HCT116 (cell line): ENCODE data around the gene SPATA20. TPM values are rescaled to one million over a fixed set of nuclear protein-coding genes. Genes with fewer than 3 reads are reported as not detected.

Experiments
- ATAC-seq: fragments of 200-7000 bp; cut with Tn5 transposase; 2 replicates; pipeline ENCODE4 v1.9.1; 2020; ENCODE audit warnings: mild to moderate bottlenecking, moderate library complexity
- BruUV-seq: library from RNA; stranded (reverse); fragments of 400-500 nt; replicated peaks from 2 replicates; lab custom pipeline; 2021; lab: Mats Ljungman, UMichigan
- CTCF ChIA-PET: fragments of 300-600 bp; sonication (Branson Sonifier 250); formaldehyde crosslinking; loops from one replicate; lab custom pipeline; 2021; ENCODE audit warnings: antibody characterized with exemption; lab: Charles Lee
- POLR2A ChIA-PET: fragments of 300-600, 350-600 bp; sonication (Branson Sonifier 250); formaldehyde crosslinking; loops from one replicate; lab custom pipeline; 2021; ENCODE audit warnings: antibody characterized with exemption; lab: Charles Lee
- RAD21 ChIA-PET, 2 experiments: fragments of 300-600 bp; sonication (Branson Sonifier 250); formaldehyde crosslinking; loops; one replicate each; lab custom pipeline; 2023; ENCODE audit warnings: low total read pairs in 2 of 2; ENCODE audit not compliant: uncharacterized antibody in 2 of 2, unreplicated experiment in 2 of 2, low non-redundant PET in 1 of 2; lab: Charles Lee
- DNase-seq: peaks from one replicate; pipeline ENCODE4 v3.0.0-alpha.2; 2010; ENCODE audit warnings: low read depth, low spot score
- H2AFZ ChIP-seq: fragments of 200-600 bp; shearing (Covaris generic), sonication (generic); 2 replicates; pipeline ENCODE4 v1.6.1; 2017; ENCODE audit warnings: low read depth, mixed run types, mixed read lengths, antibody characterized with exemption, low read length; ENCODE audit not compliant: poor library complexity, severe bottlenecking
- H3K27ac ChIP-seq: 2 replicates; pipeline ENCODE4 v1.5.1; 2012; ENCODE audit warnings: low read depth, low read length
- H3K27me3 ChIP-seq: fragments of 200-600 bp; sonication (generic); 2 replicates; pipeline ENCODE4 v1.6.1; 2016; ENCODE audit warnings: mixed run types, low read length, mixed read lengths; ENCODE audit not compliant: insufficient read depth
- H3K36me3 ChIP-seq, 2 experiments: fragments of 200-500 bp in 1 of 2; fragments of 200-600 bp in 1 of 2; sonication (Bioruptor generic) in 1 of 2; sonication (generic) in 1 of 2; 2 replicates each; pipeline versions ENCODE4 v1.5.1 to v1.6.1; 2014 to 2016; ENCODE audit warnings: low read length in 2 of 2, inconsistent platforms in 1 of 2, mixed read lengths in 1 of 2, mixed run types in 1 of 2; ENCODE audit not compliant: insufficient read depth in 2 of 2, control insufficient read depth in 1 of 2
- H3K4me1 ChIP-seq, 2 experiments: fragments of 200-600 bp in 1 of 2; sonication (generic) in 1 of 2; 2 replicates each; pipeline versions ENCODE4 v1.5.1 to v1.6.1; 2012 to 2017; ENCODE audit warnings: low read length in 2 of 2, inconsistent platforms in 1 of 2, mild to moderate bottlenecking in 1 of 2, mixed read lengths in 1 of 2, mixed run types in 1 of 2, moderate library complexity in 1 of 2; ENCODE audit not compliant: insufficient read depth in 2 of 2, control insufficient read depth in 1 of 2
- H3K4me2 ChIP-seq: fragments of 200-600 bp; sonication (generic); 2 replicates; pipeline ENCODE4 v1.6.1; 2017; ENCODE audit warnings: mixed run types, low read length, mixed read lengths
- H3K4me3 ChIP-seq, 2 experiments: fragments of 200-600 bp in 1 of 2; sonication (generic) in 1 of 2; replicated peaks in 1 of 2; 2 replicates each; pipeline ENCODE4 v1.5.1; 2011 to 2016; ENCODE audit warnings: low read length in 2 of 2, control low read depth in 1 of 2, low read depth in 1 of 2, mild to moderate bottlenecking in 1 of 2, mixed read lengths in 1 of 2, mixed run types in 1 of 2
- H3K79me2 ChIP-seq: fragments of 200-600 bp; sonication (generic); 2 replicates; pipeline ENCODE4 v1.6.1; 2017; ENCODE audit warnings: mild to moderate bottlenecking, mixed run types, low read length, moderate library complexity, mixed read lengths; ENCODE audit not compliant: insufficient read depth
- H3K9ac ChIP-seq: fragments of 200-600 bp; sonication (generic); 2 replicates; pipeline ENCODE4 v1.6.1; 2016; ENCODE audit warnings: low read length, mixed read lengths
- H3K9me2 ChIP-seq: fragments of 200-600 bp; sonication (generic), shearing (Covaris generic); 2 replicates; pipeline ENCODE4 v1.6.1; 2017; ENCODE audit warnings: mixed run types, mild to moderate bottlenecking, moderate library complexity; ENCODE audit not compliant: insufficient read depth
- H3K9me3 ChIP-seq, 2 experiments: fragments of 200-500 bp in 1 of 2; fragments of 200-600 bp in 1 of 2; sonication (Bioruptor generic) in 1 of 2; sonication (generic) in 1 of 2; 2 replicates each; pipeline ENCODE4 v1.6.1; 2014 to 2017; ENCODE audit warnings: low read length in 2 of 2, mixed read lengths in 2 of 2, inconsistent platforms in 1 of 2, low read depth in 1 of 2, mild to moderate bottlenecking in 1 of 2, mixed run types in 1 of 2, moderate library complexity in 1 of 2; ENCODE audit not compliant: control insufficient read depth in 1 of 2, insufficient read depth in 1 of 2
- H4K20me1 ChIP-seq: fragments of 200-600 bp; sonication (generic), shearing (Covaris generic); 2 replicates; pipeline ENCODE4 v1.6.1; 2017; ENCODE audit warnings: mixed run types, mild to moderate bottlenecking, moderate library complexity; ENCODE audit not compliant: insufficient read depth
- ATF3 ChIP-seq: IDR thresholded peaks from 2 replicates; pipeline ENCODE4 v1.6.1; 2012
- CEBPB ChIP-seq: IDR thresholded peaks from 2 replicates; pipeline ENCODE4 v1.6.1; 2012; ENCODE audit warnings: low read depth
- ELF1 ChIP-seq: IDR thresholded peaks from 2 replicates; pipeline ENCODE4 v1.6.1; 2012; ENCODE audit warnings: low read depth, borderline replicate concordance
- EZH2 ChIP-seq: fragments of 200-600 bp; sonication (generic); IDR thresholded peaks from 2 replicates; pipeline ENCODE4 v1.6.1; 2017; ENCODE audit warnings: antibody characterized with exemption, mixed run types
- EZH2phosphoT487 ChIP-seq: fragments of 200-600 bp; IDR thresholded peaks from 2 replicates; pipeline ENCODE4 v1.6.1; 2018; ENCODE audit warnings: antibody characterized with exemption, borderline replicate concordance
- FOSL1 ChIP-seq: IDR thresholded peaks from 2 replicates; pipeline ENCODE4 v1.6.1; 2012; ENCODE audit warnings: low read depth
- POLR2AphosphoS5 ChIP-seq: IDR thresholded peaks from 2 replicates; pipeline ENCODE4 v1.6.1; 2011; ENCODE audit warnings: mild to moderate bottlenecking, low read depth, low read length, moderate library complexity
- RAD21 ChIP-seq: IDR thresholded peaks from 2 replicates; pipeline ENCODE4 v1.6.1; 2012; ENCODE audit warnings: low read depth, mild to moderate bottlenecking
- SIN3A ChIP-seq: IDR thresholded peaks from 2 replicates; pipeline ENCODE4 v1.6.1; 2012; ENCODE audit warnings: low read depth
- YY1 ChIP-seq: IDR thresholded peaks from 2 replicates; pipeline ENCODE4 v1.6.1; 2011; ENCODE audit warnings: low read length, low read depth, moderate library complexity, mild to moderate bottlenecking; ENCODE audit not compliant: insufficient replicate concordance; ENCODE audit errors: extremely low read depth
- ZBTB33 ChIP-seq: IDR thresholded peaks from 2 replicates; pipeline ENCODE4 v1.6.1; 2011; ENCODE audit warnings: mild to moderate bottlenecking, low read length, moderate library complexity; ENCODE audit not compliant: insufficient replicate concordance; ENCODE audit errors: extremely low read depth
- intact Hi-C: fragments of 100-400 bp; cut with micrococcal nuclease; formaldehyde crosslinking; loops from 2 replicates; pipeline ENCODE4 v1.10.0; 2022
- total RNA-seq: library from RNA; stranded (reverse); gene quantifications from one replicate; pipeline ENCODE4 v1.2.1, GENCODE V29; 2021; ENCODE audit not compliant: unreplicated experiment

The SPATA20 gene
- total RNA-seq, 1 experiment from 2014 or later: 57.5 TPM

DNA sequence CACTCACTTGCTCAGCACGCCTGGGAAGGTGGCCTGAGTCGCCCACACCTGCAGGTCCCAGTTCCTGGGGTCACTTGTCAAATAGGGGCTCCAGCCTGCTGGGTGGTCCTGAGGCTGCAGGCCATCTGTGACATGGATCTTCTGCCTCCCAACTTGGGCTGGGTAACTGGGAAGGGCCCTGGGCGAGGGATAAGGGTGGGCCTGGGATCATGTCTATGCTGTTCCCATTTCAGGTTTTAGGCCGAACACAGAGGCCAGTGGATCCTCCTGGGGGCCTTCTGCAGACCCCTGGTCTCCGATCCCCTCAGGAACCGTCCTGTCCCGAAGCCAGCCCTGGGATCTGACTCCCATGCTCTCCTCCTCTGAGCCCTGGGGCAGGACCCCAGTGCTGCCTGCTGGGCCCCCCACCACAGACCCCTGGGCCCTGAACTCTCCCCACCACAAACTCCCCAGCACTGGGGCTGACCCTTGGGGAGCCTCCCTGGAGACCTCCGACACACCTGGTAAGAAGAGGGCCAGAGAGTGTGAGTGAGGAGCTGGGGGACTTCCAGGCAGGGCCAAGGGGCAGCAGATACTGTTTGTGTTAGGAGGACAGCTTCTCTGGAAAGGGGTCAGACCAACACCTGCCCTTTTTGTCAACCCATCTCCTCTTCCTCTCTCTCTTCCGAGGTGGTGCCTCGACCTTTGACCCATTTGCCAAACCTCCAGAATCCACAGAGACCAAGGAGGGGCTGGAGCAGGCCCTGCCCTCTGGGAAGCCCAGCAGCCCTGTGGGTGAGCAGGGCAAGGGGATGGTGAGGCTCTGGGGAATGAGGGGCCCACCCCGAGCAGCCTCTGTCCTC, 6.2 kb upstream of the SPATA20 start (continued):
- TF ChIP-seq ZBTB33 (no peak), FOSL1 (no peak), YY1 (no peak), EZH2 (no peak), EZH2phosphoT487 (no peak), ATF3 (no peak), SIN3A (no peak), ELF1 (no peak)
- TF ChIP-seq, all 23 proteins: peak for 0

GRCh38 chr17:50541402-50541715, 5.6 kb upstream of the SPATA20 start:
- BruUV-seq: TSS peak; percentile 70
- Histone ChIP-seq H3K9ac (peak overlapping the region; percentile 80), H2AFZ (no peak overlapping the region), H3K4me1 (peaks cover 40 to 61% of the 10 kb centered on the region in 2 experiments), H4K20me1 (no peaks in the 10 kb centered on the region), H3K27ac (peak overlapping the region; percentile 71), H3K9me2 (no peaks in the 10 kb centered on the region), H3K4me3 (peak overlapping the region; percentile 68), H3K9me3 (no peaks in the 10 kb centered on the region), H3K4me2 (peak overlapping the region; percentile 92), H3K27me3 (no peaks in the 10 kb centered on the region), H3K36me3 (no peaks in the 10 kb centered on the region; a peak in 1 of 4 replicates), H3K79me2 (no peaks in the 10 kb centered on the region)
- ATAC-seq (no peak), DNase-seq (no peak)
- TF ChIP-seq POLR2AphosphoS5: 0 out of 2 replicates have a peak, but pooled peaks have one; percentile 6
- TF ChIP-seq RAD21: no peak
- no peak for TF ChIP-seq CEBPB
- TF ChIP-seq ELF1: no peak
- CTCF ChIA-PET: interaction anchor here (1.1 to 2.1 kb wide), 9 partner anchors 9 to 341 kb away, joined by 3 to 11 read pairs (median 7); partner anchors contain the start of genes CACNA1G and EPN3
- POLR2A ChIA-PET: interaction anchor here (1.1 to 2.1 kb wide), 5 partner anchors 8 to 325 kb away, joined by 3 to 12 read pairs (median 5); partner anchors contain the start of genes RSAD1 and TOB1
- RAD21 ChIA-PET: interaction anchor here in 1 of 2 experiments (1.0 kb wide), 1 partner anchor 57 kb away, joined by 3 read pairs; no protein-coding TSS in a partner anchor
- intact Hi-C loops: loop anchor here (10.0 kb wide), 1 partner anchor 613 kb away; the partner anchor contains the start of gene NME1
